CD14-positive monocyte (primary cell): Measurements from ENCODE around the gene BCL2L2. TPM values are rescaled to one million over a fixed set of nuclear protein-coding genes. Genes with fewer than 3 reads are reported as not detected.
"Not testable (repeated sequence)": the region's sequence is repeated elsewhere in the genome, so short reads cannot be mapped to it uniquely, and the experiment has no call there.

Source experiments
- DNase-seq, 3 donors: peaks; one replicate each; pipeline ENCODE4 v3.0.0-alpha.2; 2011 to 2022
- H2AFZ ChIP-seq: 2 replicates; pipeline ENCODE4 v1.6.0; 2012; ENCODE audit warnings: mild to moderate bottlenecking, low read depth, low read length, inconsistent platforms; ENCODE audit not compliant: insufficient read depth, poor library complexity, severe bottlenecking
- H3K27ac ChIP-seq, 2 donors: 1 replicate in 1 of 2; 2 replicates in 1 of 2; pipeline ENCODE4 v1.5.1; 2012 to 2013; ENCODE audit warnings: low read length in 2 of 2, control low read depth in 1 of 2, inconsistent platforms in 1 of 2, low read depth in 1 of 2, mild to moderate bottlenecking in 1 of 2
- H3K27me3 ChIP-seq, 2 donors: one replicate each; pipeline versions ENCODE4 v1.6.0 to v1.6.1; 2011 to 2013; ENCODE audit warnings: low read length in 2 of 2; ENCODE audit not compliant: control insufficient read depth in 2 of 2, insufficient read depth in 2 of 2
- H3K36me3 ChIP-seq, 2 donors: replicated peaks in 1 of 2; 1 replicate in 1 of 2; 2 replicates in 1 of 2; pipeline versions ENCODE4 v1.5.1 to v1.6.1; 2012 to 2013; ENCODE audit warnings: low read length in 2 of 2, control low read depth in 1 of 2, inconsistent platforms in 1 of 2, mild to moderate bottlenecking in 1 of 2; ENCODE audit not compliant: insufficient read depth in 2 of 2, control insufficient read depth in 1 of 2
- H3K4me1 ChIP-seq, 2 donors: 1 replicate in 1 of 2; 2 replicates in 1 of 2; pipeline versions ENCODE4 v1.5.1 to v1.6.1; 2012 to 2013; ENCODE audit warnings: low read length in 2 of 2, control low read depth in 1 of 2, inconsistent platforms in 1 of 2, mild to moderate bottlenecking in 1 of 2, moderate library complexity in 1 of 2; ENCODE audit not compliant: insufficient read depth in 2 of 2, control insufficient read depth in 1 of 2
- H3K4me2 ChIP-seq: replicated peaks from 2 replicates; pipeline ENCODE3; 2012; ENCODE audit warnings: low read length, moderate library complexity, mild to moderate bottlenecking; ENCODE audit not compliant: poor library complexity, severe bottlenecking; ENCODE audit errors: extremely low read depth
- H3K4me3 ChIP-seq, 3 experiments: fragments of 200-600 bp in 1 of 3; sonication (generic) in 1 of 3; replicated peaks in 1 of 3; 1 replicate in 2 of 3; 2 replicates in 1 of 3; pipeline ENCODE4 v1.5.1; 2011 to 2013; ENCODE audit warnings: low read length in 3 of 3, mild to moderate bottlenecking in 3 of 3, control low read depth in 2 of 3, low read depth in 2 of 3, inconsistent platforms in 1 of 3, moderate library complexity in 1 of 3
- H3K79me2 ChIP-seq: 2 replicates; pipeline ENCODE4 v1.6.0; 2012; ENCODE audit warnings: mild to moderate bottlenecking, control low read depth, inconsistent platforms, low read length, moderate library complexity; ENCODE audit not compliant: insufficient read depth
- H3K9ac ChIP-seq: 2 replicates; pipeline ENCODE4 v1.6.0; 2017; ENCODE audit warnings: low read length, mild to moderate bottlenecking; ENCODE audit not compliant: insufficient read depth, poor library complexity, severe bottlenecking
- H3K9me3 ChIP-seq, 2 donors: replicated peaks in 1 of 2; 1 replicate in 1 of 2; 2 replicates in 1 of 2; pipeline versions ENCODE4 v1.5.1 to v1.6.1; 2012 to 2013; ENCODE audit warnings: low read length in 2 of 2, control low read depth in 1 of 2; ENCODE audit not compliant: control insufficient read depth in 1 of 2, insufficient read depth in 1 of 2
- H4K20me1 ChIP-seq: 2 replicates; pipeline ENCODE4 v1.6.0; 2012; ENCODE audit warnings: mild to moderate bottlenecking, low read length, control low read depth, moderate library complexity; ENCODE audit not compliant: insufficient read depth
- H3K27ac Mint-ChIP-seq, 7 donors: one replicate each; pipeline ENCODE4 v1.8.0; 2020; ENCODE audit warnings: mild to moderate bottlenecking in 7 of 7, mixed read lengths in 7 of 7, moderate library complexity in 6 of 7, inconsistent platforms in 2 of 7
- H3K27me3 Mint-ChIP-seq, 3 donors: one replicate each; pipeline ENCODE4 v1.8.0; 2021 to 2022; ENCODE audit warnings: low read depth in 3 of 3, mild to moderate bottlenecking in 3 of 3, mixed read lengths in 3 of 3, moderate library complexity in 3 of 3, inconsistent platforms in 1 of 3
- H3K36me3 Mint-ChIP-seq, 2 donors: one replicate each; pipeline ENCODE4 v1.8.0; 2020; ENCODE audit warnings: mixed read lengths in 2 of 2, inconsistent platforms in 1 of 2, mild to moderate bottlenecking in 1 of 2
- H3K4me1 Mint-ChIP-seq: one replicate; pipeline ENCODE4 v1.8.0; 2020; ENCODE audit warnings: mild to moderate bottlenecking, mixed read lengths
- H3K4me3 Mint-ChIP-seq, 2 donors: one replicate each; pipeline ENCODE4 v1.8.0; 2020; ENCODE audit warnings: mild to moderate bottlenecking in 2 of 2, mixed read lengths in 2 of 2, moderate library complexity in 1 of 2
- H3K9me3 Mint-ChIP-seq, 7 donors: one replicate each; pipeline ENCODE4 v1.8.0; 2020 to 2022; ENCODE audit warnings: mixed read lengths in 7 of 7, mild to moderate bottlenecking in 6 of 7, moderate library complexity in 6 of 7, inconsistent platforms in 2 of 7
- WGBS: methylation state at CpG from one replicate; pipeline ENCODE4 v1.1.5; 2013; ENCODE audit warnings: missing lambda C conversion rate; ENCODE audit not compliant: insufficient coverage; 5-methylcytosine and 5-hydroxymethylcytosine counted together
- intact Hi-C, 2 donors: fragments of 100-400 bp; cut with micrococcal nuclease; formaldehyde crosslinking; loops; one replicate each; pipeline versions ENCODE4 v1.15.0 to v1.15.1; 2023
- polyA plus RNA-seq, 3 donors: library from polyadenylated mRNA; depleted of rRNA in 1 of 3; unstranded in 2 of 3; stranded (reverse) in 1 of 3; fragments of 300-500 nt in 2 of 3; fragments of >200 nt in 1 of 3; fragmentation: Illumina TruSeq in 2 of 3; gene quantifications; 1 replicate in 2 of 3; 2 replicates in 1 of 3; pipeline ENCODE4 v1.2.3, GENCODE V29; 2012 to 2021
- TF ChIP-seq, protein P1 (sequence below): fragments of 200-600 bp; IDR thresholded peaks from one replicate; pipeline ENCODE4 v1.8.0; 2022; ENCODE audit warnings: antibody characterized with exemption, mild to moderate bottlenecking

The BCL2L2 gene
- polyA plus RNA-seq, 3 donors, result 0.90 to 23.7 (median 1.4) TPM

DNA sequence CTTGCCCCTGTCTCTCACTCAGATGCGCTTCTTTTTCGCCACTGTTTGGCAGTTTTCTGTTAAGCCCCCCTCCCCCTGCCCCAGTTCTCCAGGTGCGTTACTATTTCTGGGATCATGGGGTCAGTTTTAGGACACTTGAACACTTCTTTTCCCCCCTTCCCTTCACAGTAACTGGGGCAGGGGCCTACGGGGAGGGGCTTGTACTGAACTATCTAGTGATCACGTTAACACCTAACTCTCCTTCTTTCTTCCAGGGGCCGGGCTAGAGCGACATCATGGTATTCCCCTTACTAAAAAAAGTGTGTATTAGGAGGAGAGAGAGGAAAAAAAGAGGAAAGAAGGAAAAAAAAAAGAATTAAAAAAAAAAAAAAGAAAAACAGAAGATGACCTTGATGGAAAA is 18.4 kb downstream of the BCL2L2 start:
- Histone ChIP-seq H3K27ac (no peak overlapping the region), H2AFZ (no peak overlapping the region), H4K20me1 (peaks cover 24% of the 10 kb centered on the region), H3K9ac (no peak overlapping the region), H3K4me2 (no peak overlapping the region), H3K79me2 (peaks cover 27% of the 10 kb centered on the region), H3K36me3 (peaks cover 27 to 37% of the 10 kb centered on the region in 2 donors), H3K4me1 (peaks cover 20 to 21% of the 10 kb centered on the region in 2 donors), H3K27me3 (no peaks in the 10 kb centered on the region), H3K4me3 (no peak overlapping the region), H3K9me3 (no peaks in the 10 kb centered on the region)
- intact Hi-C loops, result loop anchor here (5.0 to 10.0 kb wide), 4 partner anchors 38 to 240 kb away; partner anchors contain the start of genes ACIN1 (in 1 of the 2), AP1G2 (in 1 of the 2), C14orf119 (in 1 of the 2) and HOMEZ (in 1 of the 2)
- H3K4me1 Mint-ChIP-seq, result peaks cover 20% of the 10 kb centered on the region
- TF ChIP-seq, protein P1, sequence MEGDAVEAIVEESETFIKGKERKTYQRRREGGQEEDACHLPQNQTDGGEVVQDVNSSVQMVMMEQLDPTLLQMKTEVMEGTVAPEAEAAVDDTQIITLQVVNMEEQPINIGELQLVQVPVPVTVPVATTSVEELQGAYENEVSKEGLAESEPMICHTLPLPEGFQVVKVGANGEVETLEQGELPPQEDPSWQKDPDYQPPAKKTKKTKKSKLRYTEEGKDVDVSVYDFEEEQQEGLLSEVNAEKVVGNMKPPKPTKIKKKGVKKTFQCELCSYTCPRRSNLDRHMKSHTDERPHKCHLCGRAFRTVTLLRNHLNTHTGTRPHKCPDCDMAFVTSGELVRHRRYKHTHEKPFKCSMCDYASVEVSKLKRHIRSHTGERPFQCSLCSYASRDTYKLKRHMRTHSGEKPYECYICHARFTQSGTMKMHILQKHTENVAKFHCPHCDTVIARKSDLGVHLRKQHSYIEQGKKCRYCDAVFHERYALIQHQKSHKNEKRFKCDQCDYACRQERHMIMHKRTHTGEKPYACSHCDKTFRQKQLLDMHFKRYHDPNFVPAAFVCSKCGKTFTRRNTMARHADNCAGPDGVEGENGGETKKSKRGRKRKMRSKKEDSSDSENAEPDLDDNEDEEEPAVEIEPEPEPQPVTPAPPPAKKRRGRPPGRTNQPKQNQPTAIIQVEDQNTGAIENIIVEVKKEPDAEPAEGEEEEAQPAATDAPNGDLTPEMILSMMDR, result no peak
- H3K4me3 Mint-ChIP-seq, result no peak overlapping the region
- peaks cover 0 to 3% (median 0%) of the 10 kb centered on the region in 7 donors for H3K9me3 Mint-ChIP-seq
- DNase-seq, result no peak
- WGBS, result no CpG with 5 or more reads among the region's 7 CpGs
- H3K27ac Mint-ChIP-seq, result peak overlapping the region in 1 of 7 donors; percentile 73
- peaks cover 33 to 37% of the 10 kb centered on the region in 2 donors for H3K36me3 Mint-ChIP-seq
- H3K27me3 Mint-ChIP-seq, result peaks cover 0 to 2% (median 0%) of the 10 kb centered on the region in 3 donors

DNA sequence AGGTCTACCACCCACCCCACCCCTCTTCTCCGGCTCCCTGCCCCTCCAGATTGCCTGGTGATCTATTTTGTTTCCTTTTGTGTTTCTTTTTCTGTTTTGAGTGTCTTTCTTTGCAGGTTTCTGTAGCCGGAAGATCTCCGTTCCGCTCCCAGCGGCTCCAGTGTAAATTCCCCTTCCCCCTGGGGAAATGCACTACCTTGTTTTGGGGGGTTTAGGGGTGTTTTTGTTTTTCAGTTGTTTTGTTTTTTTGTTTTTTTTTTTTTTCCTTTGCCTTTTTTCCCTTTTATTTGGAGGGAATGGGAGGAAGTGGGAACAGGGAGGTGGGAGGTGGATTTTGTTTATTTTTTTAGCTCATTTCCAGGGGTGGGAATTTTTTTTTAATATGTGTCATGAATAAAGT is 19.1 kb downstream of the BCL2L2 start:
- H3K9ac ChIP-seq, H3K27me3 ChIP-seq, H3K4me3 ChIP-seq, H3K4me2 ChIP-seq, H3K27ac ChIP-seq, H2AFZ ChIP-seq, H3K27me3 Mint-ChIP-seq, H3K9me3 Mint-ChIP-seq, DNase-seq, H3K9me3 ChIP-seq: not testable (repeated sequence)
- H3K27ac Mint-ChIP-seq, result peak overlapping the region in 3 of 7 donors; percentile 25 to 77 (median 42)
- H3K36me3 Mint-ChIP-seq, result peaks cover 33 to 36% of the 10 kb centered on the region in 2 donors
- H3K4me1 Mint-ChIP-seq, result peaks cover 13% of the 10 kb centered on the region
- WGBS, result no CpG with 5 or more reads among the region's 5 CpGs
- peaks cover 24% of the 10 kb centered on the region for H4K20me1 ChIP-seq
- H3K4me3 Mint-ChIP-seq, result peak overlapping the region in 1 of 2 donors; percentile 16
- H3K36me3 ChIP-seq, result peaks cover 27 to 37% of the 10 kb centered on the region in 2 donors
- peaks cover 12 to 13% of the 10 kb centered on the region in 2 donors for H3K4me1 ChIP-seq
- peaks cover 27% of the 10 kb centered on the region for H3K79me2 ChIP-seq
- intact Hi-C loops, result loop anchor here in 1 of 2 donors (10.0 kb wide), 2 partner anchors 139 to 239 kb away; partner anchors contain the start of genes AP1G2 and NGDN
